ENCODE measurements around the gene LAMC1.

LAMC1 gene

DNA sequence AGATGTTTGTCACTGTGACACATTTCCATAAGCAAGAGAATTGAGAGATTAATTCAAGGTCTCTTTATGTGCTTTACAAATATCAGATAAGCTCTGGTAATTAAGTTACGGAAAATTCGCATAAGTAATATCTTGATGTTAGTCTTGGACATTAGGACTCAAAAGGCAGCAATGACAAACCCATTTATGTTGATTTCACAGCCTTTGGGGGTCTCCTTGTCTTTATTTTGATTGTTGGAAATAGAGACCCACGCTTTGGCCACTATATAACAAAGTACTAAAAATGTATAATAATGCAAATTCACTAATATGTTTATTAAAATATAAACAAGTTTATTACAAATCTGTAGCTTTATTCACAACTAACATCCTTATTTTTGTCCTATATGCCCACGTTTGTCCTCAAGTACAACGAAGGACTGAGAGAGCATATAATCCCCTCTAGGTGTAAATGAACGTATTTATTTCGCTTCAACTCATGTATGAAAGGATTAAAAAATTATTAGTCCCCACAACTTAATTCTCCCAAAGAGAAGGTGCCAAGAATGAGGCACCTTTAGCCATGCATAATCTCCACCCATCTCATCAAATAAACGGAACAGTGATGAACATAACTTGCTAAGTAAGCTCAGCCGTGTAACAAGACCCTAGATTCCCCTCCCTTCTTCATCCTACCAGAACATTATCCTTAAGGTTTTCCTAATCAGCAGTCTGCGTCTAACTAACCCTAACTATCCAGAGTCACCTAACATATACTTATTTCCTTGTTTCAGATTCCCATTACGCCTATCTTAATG, 1.6 kb upstream of the LAMC1 start:
- no peak for DNase-seq

DNA sequence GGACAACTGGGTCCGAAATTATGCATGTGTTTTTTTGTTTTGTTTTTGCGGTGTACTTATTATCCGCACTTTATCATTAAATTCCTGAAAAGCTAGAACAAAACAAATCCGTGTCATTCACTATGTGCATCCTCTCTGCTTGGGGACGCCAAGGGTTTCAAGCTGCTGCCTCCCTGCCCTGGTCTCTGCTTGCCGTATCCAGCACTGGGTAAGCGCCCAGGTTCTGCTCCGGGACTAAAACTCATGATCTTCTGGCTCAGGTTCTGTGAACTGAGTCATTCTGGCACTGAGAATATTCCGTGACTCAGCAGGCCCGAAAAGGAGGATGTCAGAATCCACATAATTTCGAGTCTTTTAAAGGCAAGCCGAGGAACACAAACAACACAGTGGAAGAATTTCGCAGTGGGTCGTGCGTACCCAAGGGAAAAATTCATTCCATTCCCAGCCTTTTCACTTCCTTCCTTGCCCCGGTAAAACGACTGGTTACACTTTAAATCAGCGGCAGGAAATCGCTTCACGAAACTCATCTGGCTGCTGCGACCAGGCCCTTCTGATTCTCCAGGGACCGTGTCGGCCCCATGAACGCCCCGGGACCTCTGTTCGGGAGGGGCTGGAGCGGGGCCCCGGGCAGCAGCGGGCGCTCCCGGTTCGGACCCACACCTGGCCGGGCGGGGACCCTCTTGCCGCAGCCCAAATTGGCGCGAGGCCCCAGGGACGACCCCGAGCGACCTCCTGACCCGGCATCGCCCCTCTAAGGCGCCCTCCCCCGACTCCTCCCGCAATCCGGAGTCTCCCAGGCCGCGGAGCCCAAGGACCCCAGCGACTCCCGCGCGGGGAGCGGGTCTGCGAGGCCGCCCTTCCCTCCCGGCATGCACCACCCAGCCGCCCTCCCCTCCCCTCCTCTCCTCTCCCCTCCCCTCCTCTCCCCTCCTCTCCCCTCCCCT, 746 bp upstream of the LAMC1 start:
- peak; percentile 16 for DNase-seq

DNA sequence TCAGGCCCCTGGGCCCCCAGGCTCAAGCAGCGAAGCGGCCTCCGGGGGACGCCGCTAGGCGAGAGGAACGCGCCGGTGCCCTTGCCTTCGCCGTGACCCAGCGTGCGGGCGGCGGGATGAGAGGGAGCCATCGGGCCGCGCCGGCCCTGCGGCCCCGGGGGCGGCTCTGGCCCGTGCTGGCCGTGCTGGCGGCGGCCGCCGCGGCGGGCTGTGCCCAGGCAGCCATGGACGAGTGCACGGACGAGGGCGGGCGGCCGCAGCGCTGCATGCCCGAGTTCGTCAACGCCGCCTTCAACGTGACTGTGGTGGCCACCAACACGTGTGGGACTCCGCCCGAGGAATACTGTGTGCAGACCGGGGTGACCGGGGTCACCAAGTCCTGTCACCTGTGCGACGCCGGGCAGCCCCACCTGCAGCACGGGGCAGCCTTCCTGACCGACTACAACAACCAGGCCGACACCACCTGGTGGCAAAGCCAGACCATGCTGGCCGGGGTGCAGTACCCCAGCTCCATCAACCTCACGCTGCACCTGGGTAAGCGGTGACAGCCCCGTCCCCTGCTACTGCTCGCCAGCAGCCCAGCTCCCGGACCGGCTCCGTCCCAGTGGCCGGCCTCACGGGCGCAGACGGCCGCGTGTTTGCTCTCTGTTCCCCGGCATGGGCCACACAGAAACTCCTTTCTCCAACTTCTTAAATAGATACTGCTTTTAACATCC, 539 bp downstream of the LAMC1 start:
- DNase-seq = peak; percentile 51

GRCh38 chr1:183024317-183025009, 1.2 kb downstream of the LAMC1 start:
- no peak for DNase-seq

GRCh38 chr1:183025010-183025337, 1.8 kb downstream of the LAMC1 start:
- DNase-seq = no peak

DNA sequence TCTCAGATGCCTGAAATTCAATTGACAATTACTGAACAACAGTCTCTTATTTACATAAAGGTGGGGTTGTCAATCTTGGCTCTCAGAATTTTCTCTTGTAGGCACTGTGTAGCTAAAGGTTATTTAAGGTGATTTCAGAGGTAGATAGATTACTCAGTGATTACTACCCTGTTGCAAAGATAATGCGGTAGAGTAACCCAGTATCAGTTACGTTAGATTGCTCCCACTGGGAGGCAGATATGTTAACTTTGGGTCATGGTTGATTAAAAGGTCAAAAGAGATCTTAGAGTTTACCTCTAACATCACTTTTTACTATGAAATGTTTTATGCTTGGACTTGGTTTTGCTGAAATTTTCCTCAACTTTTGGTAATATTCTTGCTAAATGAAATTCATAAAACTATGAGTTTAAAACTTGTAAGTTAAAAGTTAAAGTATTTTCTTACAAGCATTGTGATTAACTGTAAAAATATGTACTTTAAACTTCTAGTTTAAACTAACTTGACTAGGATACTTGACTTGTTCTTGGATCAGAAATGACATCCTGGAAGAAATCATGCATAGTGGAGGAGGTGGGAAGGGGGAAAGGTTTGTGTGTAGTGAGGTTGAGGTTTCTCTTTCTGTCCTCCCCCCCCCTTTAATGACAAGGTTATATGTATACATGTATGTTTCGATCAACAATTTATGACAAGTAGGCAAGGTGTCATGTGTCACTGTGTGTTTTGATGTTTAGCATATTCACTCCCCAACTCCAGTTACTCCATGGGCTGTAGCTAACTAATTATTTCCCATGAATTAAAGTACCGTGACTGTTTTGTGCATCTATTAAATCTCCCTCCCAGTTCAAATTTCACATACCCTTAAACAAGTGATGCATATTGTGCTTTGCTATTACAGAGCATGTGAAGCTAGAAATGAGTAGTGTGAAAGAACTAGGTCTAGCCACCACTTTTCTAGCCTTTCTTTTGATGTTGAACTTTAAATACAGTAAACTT, 2.9 kb downstream of the LAMC1 start:
- DNase-seq = no peak

DNA sequence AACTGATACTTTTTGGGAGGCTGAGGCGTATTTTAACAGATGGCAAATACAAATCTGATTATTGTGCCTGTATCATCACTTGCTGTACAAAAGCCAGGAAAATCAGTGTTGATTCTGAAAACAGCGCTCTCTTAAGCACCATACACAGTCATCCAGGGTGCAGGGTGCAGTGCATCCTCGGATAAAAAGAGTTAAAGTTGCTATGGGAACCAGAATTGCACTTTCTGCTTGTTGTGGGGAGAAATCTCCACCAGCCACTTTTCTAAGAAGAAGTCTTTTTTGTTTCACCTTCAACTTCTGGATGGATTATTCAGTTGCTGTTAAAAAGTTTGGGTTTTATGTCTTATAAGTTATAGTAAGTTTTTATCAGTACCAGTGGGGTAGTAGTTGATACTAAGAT, 3.8 kb downstream of the LAMC1 start:
- DNase-seq = no peak

GRCh38 chr1:183027791-183028190, 4.6 kb downstream of the LAMC1 start:
- DNase-seq = no peak

GRCh38 chr1:183029591-183030000, 6.4 kb downstream of the LAMC1 start:
- no peak for DNase-seq

- no peak for DNase-seq
Measured at GRCh38 chr1:183030053-183030452, 6.8 kb downstream of the LAMC1 start.

GRCh38 chr1:183032122-183032921, 9.1 kb downstream of the LAMC1 start:
- DNase-seq = no peak

DNA sequence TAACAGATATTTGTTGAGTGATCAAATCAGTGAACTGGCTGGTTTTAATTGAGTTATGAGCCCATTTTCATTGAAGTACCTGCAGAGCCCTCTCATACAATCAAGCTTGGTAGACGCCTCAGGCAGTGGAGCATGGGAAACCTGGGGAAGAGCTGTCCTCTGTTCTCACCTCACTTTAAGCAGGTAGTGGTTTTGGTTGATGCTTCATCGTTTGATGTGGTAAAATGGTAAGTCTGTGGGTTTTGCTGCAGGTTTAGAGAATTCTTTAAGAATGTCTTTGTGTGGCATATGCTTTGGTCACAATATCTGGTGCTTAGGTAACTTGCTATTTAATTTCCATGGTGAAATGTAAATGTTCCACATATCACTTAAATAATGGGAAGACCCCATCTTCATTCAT, 10.0 kb downstream of the LAMC1 start:
- no peak for DNase-seq

DNA sequence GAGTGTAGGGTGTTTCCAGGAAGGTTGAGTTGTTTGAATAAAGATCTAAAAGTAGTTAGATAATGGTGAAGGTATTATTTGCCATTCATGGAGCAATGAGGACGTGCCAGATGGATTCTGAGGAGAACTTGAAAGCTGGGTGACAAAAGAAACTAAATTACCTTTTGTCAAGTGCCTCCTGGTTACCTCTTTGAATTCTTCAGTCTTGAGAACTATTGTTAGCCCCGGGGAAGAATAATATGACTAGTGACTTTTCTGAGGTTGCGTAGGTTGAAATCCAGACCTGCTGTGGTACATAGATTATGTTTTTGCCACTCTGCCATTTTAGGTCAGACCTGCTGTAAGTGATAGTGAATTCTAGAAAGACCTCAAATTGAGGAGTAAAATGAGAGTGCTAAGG, 11.5 kb downstream of the LAMC1 start:
- no peak for DNase-seq

DNA sequence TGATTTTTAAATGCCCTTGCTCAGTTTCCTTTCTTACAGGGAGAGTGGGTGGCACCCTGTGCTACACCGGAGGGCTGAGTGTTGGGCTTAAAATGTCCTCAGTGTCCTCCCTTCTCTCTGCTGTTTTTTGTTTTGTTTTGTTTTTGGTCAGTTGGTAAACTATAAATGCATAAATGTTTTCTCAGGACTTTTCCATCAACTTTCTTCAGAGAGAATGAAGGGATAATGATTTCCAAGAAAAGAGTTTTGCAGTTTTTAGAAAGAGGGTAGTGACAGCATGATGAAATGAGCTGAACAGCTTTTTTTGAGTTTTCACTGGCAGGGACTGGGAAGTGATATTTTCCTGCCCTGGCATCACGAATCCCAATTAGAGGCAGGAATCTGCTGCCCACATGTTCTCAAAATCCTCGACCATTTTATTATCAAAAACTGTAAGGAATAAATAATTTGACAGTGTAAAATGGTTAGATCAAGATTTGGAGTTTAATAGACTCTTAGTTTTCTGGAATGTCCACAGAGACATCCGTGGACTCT, 15.2 kb downstream of the LAMC1 start:
- DNase-seq = no peak

DNA sequence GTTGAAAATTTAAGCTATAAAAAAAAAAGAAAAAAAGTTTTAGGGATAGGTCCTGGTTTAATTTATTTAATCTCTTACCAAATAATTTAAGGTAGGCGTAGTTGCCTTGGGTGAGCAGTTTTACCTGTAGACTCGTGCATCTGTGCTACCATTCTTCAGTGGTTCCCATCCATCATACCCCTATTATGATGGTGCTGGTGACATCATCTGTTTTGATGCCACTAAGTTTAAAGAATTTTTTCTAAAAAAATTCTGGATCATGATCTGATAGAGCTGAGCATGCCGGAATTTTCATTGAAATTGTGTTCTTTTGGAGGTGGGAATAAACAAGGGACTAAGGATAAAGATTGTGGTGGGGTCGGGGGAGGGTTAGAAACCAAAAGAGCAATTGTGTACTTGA, 15.7 kb downstream of the LAMC1 start:
- DNase-seq = no peak

DNA sequence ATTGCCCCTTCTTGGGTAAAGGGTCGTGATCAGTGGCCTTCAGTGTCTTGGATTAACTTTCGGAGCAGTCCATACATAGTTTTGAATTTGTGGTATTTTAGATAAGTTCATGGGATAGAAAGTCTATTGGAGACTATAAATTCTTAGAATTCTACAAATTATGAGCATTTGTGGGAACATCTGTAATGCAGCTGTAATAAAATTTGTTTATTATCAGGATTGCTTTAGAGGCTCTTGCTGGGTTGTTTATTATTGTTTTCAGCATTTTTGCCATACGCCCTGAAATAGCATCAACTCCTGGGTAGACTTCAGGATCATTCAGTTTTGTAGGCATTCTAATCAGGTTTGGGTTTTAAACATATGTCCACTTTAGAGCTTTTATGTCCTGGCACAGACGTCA, 16.1 kb downstream of the LAMC1 start:
- DNase-seq = no peak

DNA sequence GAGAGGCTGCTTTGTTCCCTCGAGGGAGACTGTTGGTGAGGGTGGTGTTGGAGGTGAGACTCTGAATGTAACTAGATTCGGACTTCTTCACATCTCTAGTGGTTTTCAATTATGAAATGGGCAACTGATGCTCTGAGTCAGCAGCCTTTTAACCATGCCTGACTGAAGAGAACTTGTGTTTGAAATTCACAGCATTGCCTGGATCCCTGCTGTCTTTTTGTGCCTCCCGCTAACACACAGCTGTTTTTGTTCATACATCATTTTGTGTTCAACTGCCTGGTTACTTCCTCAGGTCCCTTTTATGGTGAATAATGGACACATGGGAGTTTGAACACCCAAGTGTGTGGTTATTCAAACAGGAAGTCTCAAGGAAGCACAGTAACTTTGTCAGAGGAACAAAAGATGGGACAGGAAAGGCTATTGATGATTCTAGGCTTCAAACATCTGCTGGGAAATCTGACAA, 16.8 kb downstream of the LAMC1 start:
- DNase-seq = no peak

GRCh38 chr1:183040547-183040971, 17.3 kb downstream of the LAMC1 start:
- no peak for DNase-seq

DNA sequence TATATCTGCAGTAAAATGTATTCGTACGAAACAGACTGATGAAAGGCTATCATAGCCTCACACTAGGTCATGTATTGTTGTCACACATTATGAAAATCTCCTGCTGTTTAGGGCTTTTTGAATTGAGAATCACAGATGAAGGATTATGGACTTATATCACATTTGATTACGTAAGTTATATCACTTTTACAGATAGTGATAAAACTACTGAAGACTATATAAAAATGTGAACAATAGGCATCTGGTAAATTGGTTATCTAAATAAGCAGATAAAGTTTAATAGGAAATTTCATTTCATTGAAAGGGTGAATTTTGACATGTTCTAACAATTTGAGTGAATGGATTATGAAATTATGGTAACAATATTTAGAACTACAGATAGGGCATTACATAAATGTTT, 20.0 kb downstream of the LAMC1 start:
- no peak for DNase-seq
